ENCODE results near the gene LUC7L3.
A peak's percentile ranks its signal among the peaks of the same experiment; 100 is the strongest.

Gene LUC7L3

DNA sequence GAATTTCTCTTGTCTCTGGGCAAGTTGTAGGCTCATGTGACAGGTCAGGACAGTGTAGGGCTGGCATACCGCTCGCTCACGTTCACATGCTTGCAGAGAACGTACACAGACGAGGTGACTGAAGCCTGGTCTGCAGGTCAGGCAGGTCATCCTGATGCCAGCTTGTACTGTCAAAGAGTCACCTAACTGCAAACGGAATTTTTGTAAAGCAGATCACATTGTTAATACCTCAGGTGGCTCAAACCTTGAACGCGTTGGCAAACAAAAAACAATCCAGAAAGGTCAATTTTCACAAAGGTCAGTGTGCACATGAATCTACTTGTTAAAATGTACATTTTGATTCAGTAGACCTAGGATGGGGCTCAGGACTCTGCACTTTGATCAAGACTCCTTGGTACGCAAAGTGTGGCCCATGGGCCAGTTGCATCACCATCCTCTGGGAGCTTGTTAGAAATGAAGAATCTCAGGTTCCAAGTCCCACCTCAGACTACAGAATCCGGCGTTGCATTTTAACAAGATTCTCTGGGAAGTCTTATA, 40.3 kb upstream of the LUC7L3 start:
- TF ChIP-seq, protein P1, sequence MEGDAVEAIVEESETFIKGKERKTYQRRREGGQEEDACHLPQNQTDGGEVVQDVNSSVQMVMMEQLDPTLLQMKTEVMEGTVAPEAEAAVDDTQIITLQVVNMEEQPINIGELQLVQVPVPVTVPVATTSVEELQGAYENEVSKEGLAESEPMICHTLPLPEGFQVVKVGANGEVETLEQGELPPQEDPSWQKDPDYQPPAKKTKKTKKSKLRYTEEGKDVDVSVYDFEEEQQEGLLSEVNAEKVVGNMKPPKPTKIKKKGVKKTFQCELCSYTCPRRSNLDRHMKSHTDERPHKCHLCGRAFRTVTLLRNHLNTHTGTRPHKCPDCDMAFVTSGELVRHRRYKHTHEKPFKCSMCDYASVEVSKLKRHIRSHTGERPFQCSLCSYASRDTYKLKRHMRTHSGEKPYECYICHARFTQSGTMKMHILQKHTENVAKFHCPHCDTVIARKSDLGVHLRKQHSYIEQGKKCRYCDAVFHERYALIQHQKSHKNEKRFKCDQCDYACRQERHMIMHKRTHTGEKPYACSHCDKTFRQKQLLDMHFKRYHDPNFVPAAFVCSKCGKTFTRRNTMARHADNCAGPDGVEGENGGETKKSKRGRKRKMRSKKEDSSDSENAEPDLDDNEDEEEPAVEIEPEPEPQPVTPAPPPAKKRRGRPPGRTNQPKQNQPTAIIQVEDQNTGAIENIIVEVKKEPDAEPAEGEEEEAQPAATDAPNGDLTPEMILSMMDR (IDR thresholded peaks at IDR 0.05), result no peak

- TF ChIP-seq, protein P1 (IDR thresholded peaks at IDR 0.05), result no peak
Measured at GRCh38 chr17:50680126-50680525, 39.3 kb upstream of the LUC7L3 start.

DNA sequence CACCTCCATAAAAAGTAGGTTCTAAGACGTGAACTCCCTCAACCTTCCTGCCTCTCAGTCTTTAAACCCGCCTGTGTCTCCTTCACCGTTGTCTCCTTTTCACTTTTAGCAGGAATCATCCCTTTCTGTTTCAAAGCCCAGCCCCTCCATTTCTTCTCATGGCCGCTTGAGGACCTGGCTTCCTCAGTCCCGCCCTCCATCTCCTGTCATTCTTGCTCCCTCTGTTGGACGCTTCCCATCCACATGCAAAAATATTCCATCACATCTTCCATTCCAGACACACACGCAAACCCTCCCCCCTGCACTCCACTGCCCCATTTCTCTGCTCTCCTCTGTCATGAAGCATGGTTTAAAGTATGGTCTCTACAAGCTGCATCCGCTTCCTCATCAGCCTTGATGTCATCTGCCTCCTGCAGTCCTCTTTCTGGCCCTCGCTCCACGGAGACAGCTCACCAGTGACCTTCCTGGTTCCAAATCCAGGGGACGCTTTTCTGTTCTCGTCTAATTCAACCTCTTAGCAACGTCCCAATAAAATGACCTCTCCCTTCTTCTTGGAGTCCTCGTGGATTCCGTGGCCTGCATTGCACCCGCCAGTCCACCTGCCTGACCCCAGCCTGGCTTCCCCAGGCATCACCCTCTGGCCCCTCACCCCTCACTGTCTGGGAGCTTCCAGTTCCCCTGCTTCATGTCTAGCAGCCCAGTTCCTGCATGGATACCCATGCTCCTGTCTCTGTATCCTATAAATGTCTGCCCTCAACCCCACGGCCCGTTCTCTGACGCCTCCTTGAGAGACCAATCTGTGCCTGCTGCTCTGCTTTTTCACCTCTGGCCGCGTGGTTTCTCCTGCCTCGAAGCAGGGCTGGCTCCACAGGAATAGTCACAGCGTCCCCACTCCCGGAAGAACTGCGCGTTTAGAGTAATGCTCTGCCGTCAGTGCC, 37.9 kb upstream of the LUC7L3 start:
- TF ChIP-seq, protein P1 (IDR thresholded peaks at IDR 0.05), result peak; percentile 66

GRCh38 chr17:50682441-50682840, 37.0 kb upstream of the LUC7L3 start:
- TF ChIP-seq, protein P1 (IDR thresholded peaks at IDR 0.05), result no peak

DNA sequence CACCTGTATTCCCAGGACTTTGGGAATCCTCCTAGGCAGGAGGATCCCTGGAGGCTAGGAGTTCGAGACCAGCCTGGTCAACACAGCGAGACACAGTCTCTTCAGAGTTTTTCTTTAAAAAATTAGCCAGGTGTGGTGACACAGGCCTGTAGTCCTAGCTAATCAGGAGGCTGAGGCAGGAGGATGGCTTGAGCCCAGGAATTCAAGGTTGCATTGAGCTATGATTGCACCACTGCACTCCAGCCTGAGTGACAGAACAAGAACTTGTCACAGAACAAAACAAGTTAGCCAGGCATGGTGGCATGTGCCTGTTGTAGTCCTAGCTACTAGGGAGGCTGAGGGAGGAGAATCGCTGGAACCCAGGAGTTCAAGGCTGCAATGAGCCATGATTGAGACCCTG, 36.5 kb upstream of the LUC7L3 start:
- TF ChIP-seq, protein P1 (IDR thresholded peaks at IDR 0.05), result no peak

DNA sequence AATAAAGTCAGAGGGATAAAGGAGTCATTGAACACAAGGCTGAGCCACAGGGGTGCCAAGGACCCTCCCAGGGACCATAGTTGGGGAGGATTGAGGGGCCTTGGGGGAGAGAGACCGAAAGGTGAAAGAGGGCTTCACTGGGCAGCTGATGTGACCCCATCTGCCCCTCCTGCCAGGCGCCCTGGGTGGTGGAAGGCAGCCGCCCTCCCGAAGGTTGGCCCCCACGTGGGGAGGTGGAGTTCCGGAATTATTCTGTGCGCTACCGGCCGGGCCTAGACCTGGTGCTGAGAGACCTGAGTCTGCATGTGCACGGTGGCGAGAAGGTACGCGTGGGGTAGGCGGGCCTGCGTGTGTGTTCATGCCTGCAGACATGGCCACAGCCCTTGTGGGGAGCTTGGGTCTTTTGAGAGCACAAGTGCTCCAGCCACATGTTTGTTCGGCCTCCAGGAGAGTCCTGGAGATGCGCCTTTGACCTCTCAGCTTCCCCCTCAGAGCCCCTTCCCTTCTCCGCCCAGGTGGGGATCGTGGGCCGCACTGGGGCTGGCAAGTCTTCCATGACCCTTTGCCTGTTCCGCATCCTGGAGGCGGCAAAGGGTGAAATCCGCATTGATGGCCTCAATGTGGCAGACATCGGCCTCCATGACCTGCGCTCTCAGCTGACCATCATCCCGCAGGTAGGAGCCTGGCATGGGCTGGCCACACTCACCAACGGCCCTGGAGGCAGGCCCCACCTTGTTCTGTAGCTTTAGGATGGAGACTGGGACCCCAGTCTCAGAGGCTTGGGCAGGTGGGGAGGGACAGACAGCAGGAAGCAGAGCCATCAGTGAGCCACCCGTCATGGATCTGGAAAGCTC, 35.7 kb upstream of the LUC7L3 start:
- TF ChIP-seq, protein P1 (IDR thresholded peaks at IDR 0.05), result no peak

GRCh38 chr17:50684288-50684611, 35.2 kb upstream of the LUC7L3 start:
- TF ChIP-seq, protein P1 (IDR thresholded peaks at IDR 0.05), result no peak
